IMR-90 (cell line): ENCODE measurements around the gene FUT4.

Source experiments
- FOS ChIP-seq: fragments of 150-350 bp; IDR thresholded peaks from 2 replicates; pipeline ENCODE4 v1.6.1; 2016; ENCODE audit warnings: low read depth, low read length
- MAFK ChIP-seq: IDR thresholded peaks from 2 replicates; pipeline ENCODE4 v1.6.1; 2012; ENCODE audit warnings: low read depth, low read length, improper control_type of control experiment
- MXI1 ChIP-seq: IDR thresholded peaks from 2 replicates; pipeline ENCODE4 v1.6.1; 2012; ENCODE audit warnings: low read depth, mild to moderate bottlenecking, low read length, moderate library complexity, borderline replicate concordance
- POLR2A ChIP-seq: IDR thresholded peaks from 2 replicates; pipeline ENCODE4 v1.6.1; 2012; ENCODE audit warnings: mild to moderate bottlenecking, low read depth, low read length
- RCOR1 ChIP-seq: IDR thresholded peaks from 2 replicates; pipeline ENCODE4 v1.6.1; 2012; ENCODE audit warnings: mild to moderate bottlenecking, low read length, improper control_type of control experiment; ENCODE audit not compliant: insufficient replicate concordance
- RFX5 ChIP-seq: IDR thresholded peaks from 2 replicates; pipeline ENCODE4 v1.8.0; 2012; ENCODE audit warnings: low read depth, mild to moderate bottlenecking, low read length, moderate library complexity
- TF ChIP-seq, protein P1 (sequence below): conservative IDR thresholded peaks from 2 replicates; pipeline ENCODE4 v1.5.1; 2012; ENCODE audit warnings: mild to moderate bottlenecking, low read depth, low read length, improper control_type of control experiment

DNA sequence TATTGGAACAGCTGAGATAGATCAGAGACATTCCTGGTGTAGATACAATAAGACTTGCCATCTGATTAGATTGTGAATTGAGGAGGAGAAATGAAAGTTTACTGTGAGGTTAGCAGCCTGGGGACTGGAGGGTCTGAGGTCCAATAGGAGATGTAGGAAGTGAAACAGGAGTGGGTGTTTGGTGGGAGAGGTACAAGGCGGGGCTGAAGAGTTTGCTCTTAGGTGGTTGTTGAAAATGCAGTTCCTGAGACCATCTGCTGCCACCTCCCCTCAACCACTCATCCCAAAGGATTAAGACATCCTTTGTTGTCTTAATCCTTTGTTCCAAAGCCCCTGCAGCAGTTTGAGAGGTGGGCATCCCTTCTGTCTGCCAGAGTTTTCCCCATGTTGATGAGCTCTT lies 38.2 kb downstream of the FUT4 start:
- TF ChIP-seq POLR2A (no peak), MAFK (no peak), RFX5 (no peak), MXI1 (no peak), FOS (no peak), RCOR1 (no peak)
- TF ChIP-seq, protein P1, sequence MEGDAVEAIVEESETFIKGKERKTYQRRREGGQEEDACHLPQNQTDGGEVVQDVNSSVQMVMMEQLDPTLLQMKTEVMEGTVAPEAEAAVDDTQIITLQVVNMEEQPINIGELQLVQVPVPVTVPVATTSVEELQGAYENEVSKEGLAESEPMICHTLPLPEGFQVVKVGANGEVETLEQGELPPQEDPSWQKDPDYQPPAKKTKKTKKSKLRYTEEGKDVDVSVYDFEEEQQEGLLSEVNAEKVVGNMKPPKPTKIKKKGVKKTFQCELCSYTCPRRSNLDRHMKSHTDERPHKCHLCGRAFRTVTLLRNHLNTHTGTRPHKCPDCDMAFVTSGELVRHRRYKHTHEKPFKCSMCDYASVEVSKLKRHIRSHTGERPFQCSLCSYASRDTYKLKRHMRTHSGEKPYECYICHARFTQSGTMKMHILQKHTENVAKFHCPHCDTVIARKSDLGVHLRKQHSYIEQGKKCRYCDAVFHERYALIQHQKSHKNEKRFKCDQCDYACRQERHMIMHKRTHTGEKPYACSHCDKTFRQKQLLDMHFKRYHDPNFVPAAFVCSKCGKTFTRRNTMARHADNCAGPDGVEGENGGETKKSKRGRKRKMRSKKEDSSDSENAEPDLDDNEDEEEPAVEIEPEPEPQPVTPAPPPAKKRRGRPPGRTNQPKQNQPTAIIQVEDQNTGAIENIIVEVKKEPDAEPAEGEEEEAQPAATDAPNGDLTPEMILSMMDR = no peak
